Measurements from ENCODE around the gene SEMA3E. TPM values are rescaled to one million over a fixed set of nuclear protein-coding genes. Genes with fewer than 3 reads are reported as not detected.

Gene SEMA3E
- polyA plus RNA-seq, 1 donor from 2014 or later, result 0.98 TPM

- peak; percentile 60 for TF ChIP-seq POLR2AphosphoS5 (IDR thresholded peaks at IDR 0.05)
- no peak for TF ChIP-seq MXI1 (conservative IDR thresholded peaks at IDR 0.05; ENCODE audit: poor library complexity, severe bottlenecking)
- Histone ChIP-seq H3K36me3 (ENCODE audit: insufficient read depth, low read length) (no peaks in the 10 kb centered on the region), H3K9me2 (ENCODE audit: insufficient read depth, low read length) (no peaks in the 10 kb centered on the region), H3K9me3 (ENCODE audit: low read length) (no peaks in the 10 kb centered on the region), H3K4me3 (ENCODE audit: low read length) (peak overlapping the region; percentile 2), H3K4me2 (ENCODE audit: low read length) (peak overlapping the region; percentile 30), H3K27me3 (ENCODE audit: insufficient read depth, low read depth, low read length) (no peaks in the 10 kb centered on the region), H3K9ac (ENCODE audit: low read length) (no peak overlapping the region), H4K20me1 (ENCODE audit: insufficient read depth) (no peaks in the 10 kb centered on the region), H3K27ac (ENCODE audit: low read length) (no peak overlapping the region), H3K79me2 (replicated peaks; ENCODE audit: insufficient read depth, low read length) (no peaks in the 10 kb centered on the region), H3F3A (ENCODE audit: insufficient read depth, low read length, poor library complexity, severe bottlenecking) (no peaks in the 10 kb centered on the region), H2AFZ (ENCODE audit: low read depth, low read length) (no peak overlapping the region)
Measured at GRCh38 chr7:83321011-83321410, 327.9 kb downstream of the SEMA3E start.

GRCh38 chr7:83313931-83314330 is 335.0 kb downstream of the SEMA3E start:
- H3K4me3 ChIP-seq (ENCODE audit: low read length), result no peak overlapping the region
- no peaks in the 10 kb centered on the region for H3K36me3 ChIP-seq (ENCODE audit: insufficient read depth, low read length)
- H3K9me3 ChIP-seq (ENCODE audit: low read length), result no peaks in the 10 kb centered on the region
- no peaks in the 10 kb centered on the region for H4K20me1 ChIP-seq (ENCODE audit: insufficient read depth)
- H3K9me2 ChIP-seq (ENCODE audit: insufficient read depth, low read length), result no peaks in the 10 kb centered on the region
- no peaks in the 10 kb centered on the region for H3K79me2 ChIP-seq (replicated peaks; ENCODE audit: insufficient read depth, low read length)
- H3K9ac ChIP-seq (ENCODE audit: low read length), result no peak overlapping the region
- H3K27me3 ChIP-seq (ENCODE audit: insufficient read depth, low read depth, low read length), result no peaks in the 10 kb centered on the region
- no peak overlapping the region for H2AFZ ChIP-seq (ENCODE audit: low read depth, low read length)
- H3K4me2 ChIP-seq (ENCODE audit: low read length), result no peak overlapping the region
- H3F3A ChIP-seq (ENCODE audit: insufficient read depth, low read length, poor library complexity, severe bottlenecking), result no peaks in the 10 kb centered on the region
- H3K27ac ChIP-seq (ENCODE audit: low read length), result no peak overlapping the region
- TF ChIP-seq TAF1 (IDR thresholded peaks at IDR 0.05; ENCODE audit: low read depth) (no peak), RAD21 (conservative IDR thresholded peaks at IDR 0.05) (no peak), REST (IDR thresholded peaks at IDR 0.05; ENCODE audit: borderline replicate concordance) (no peak), EZH2 (IDR thresholded peaks at IDR 0.05; ENCODE audit: borderline replicate concordance, insufficient read depth, low read length, poor library complexity, severe bottlenecking) (no peak), MXI1 (conservative IDR thresholded peaks at IDR 0.05; ENCODE audit: poor library complexity, severe bottlenecking) (no peak), SMC3 (conservative IDR thresholded peaks at IDR 0.05; ENCODE audit: poor library complexity) (no peak), CTCF (IDR thresholded peaks at IDR 0.05; ENCODE audit: poor library complexity, severe bottlenecking) (no peak), POLR2AphosphoS5 (IDR thresholded peaks at IDR 0.05) (no peak)

Small RNA genes within 50 kb of the gene (small RNA-seq; reads per million reads assigned to genes)
- gene AC079987.1, result 0 reads per million in 3 experiments

All from neural cell (in vitro differentiated cells).